Measurements from ENCODE around the gene GFRAL.

The GFRAL gene

GRCh38 chr6:55320696-55321086 is 6.6 kb upstream of the GFRAL start:
- H3K27me3 ChIP-seq (ENCODE audit: control insufficient read depth, low read length): no peaks in the 10 kb centered on the region

GRCh38 chr6:55377150-55377549 is 49.9 kb downstream of the GFRAL start:
- TF ChIP-seq CTCF (IDR thresholded peaks at IDR 0.05; ENCODE audit: low read depth, low read length, poor library complexity, severe bottlenecking) (no peak), EZH2phosphoT487 (IDR thresholded peaks at IDR 0.05; ENCODE audit: borderline replicate concordance, low read length) (no peak)
- Histone ChIP-seq H4K20me1 (ENCODE audit: control insufficient read depth, insufficient read depth, low read depth, low read length) (no peaks in the 10 kb centered on the region), H3K4me1 (ENCODE audit: control insufficient read depth, low read length) (no peaks in the 10 kb centered on the region), H3K9me2 (replicated peaks; ENCODE audit: control insufficient read depth, low read length) (no peaks in the 10 kb centered on the region), H3K4me2 (ENCODE audit: low read length) (no peak overlapping the region), H3K27me3 (ENCODE audit: control insufficient read depth, low read length) (no peaks in the 10 kb centered on the region), H3K27ac (ENCODE audit: low read depth, low read length) (no peak overlapping the region), H3K4me3 (ENCODE audit: low read length) (no peak overlapping the region), H3K9me3 (ENCODE audit: control insufficient read depth, insufficient read depth, low read length) (no peaks in the 10 kb centered on the region), H3F3A (ENCODE audit: control insufficient read depth, insufficient read depth) (no peaks in the 10 kb centered on the region), H3K36me3 (ENCODE audit: control insufficient read depth, low read length) (no peaks in the 10 kb centered on the region), H3K79me2 (ENCODE audit: control insufficient read depth, low read length) (no peaks in the 10 kb centered on the region)

More at GRCh38 chr6:55320696-55321086, 6.6 kb upstream of the GFRAL start:
- H3K4me3 ChIP-seq (ENCODE audit: low read length): no peak overlapping the region
- H4K20me1 ChIP-seq (ENCODE audit: control insufficient read depth, insufficient read depth, low read depth, low read length): no peaks in the 10 kb centered on the region
- no peak for TF ChIP-seq EZH2phosphoT487 (IDR thresholded peaks at IDR 0.05; ENCODE audit: borderline replicate concordance, low read length)
- no peak for TF ChIP-seq CTCF (IDR thresholded peaks at IDR 0.05; ENCODE audit: low read depth, low read length, poor library complexity, severe bottlenecking)
- no peak overlapping the region for H3K4me2 ChIP-seq (ENCODE audit: low read length)
- H3K36me3 ChIP-seq (ENCODE audit: control insufficient read depth, low read length): no peaks in the 10 kb centered on the region
- H3K9me2 ChIP-seq (replicated peaks; ENCODE audit: control insufficient read depth, low read length): no peaks in the 10 kb centered on the region
- no peak overlapping the region for H3K27ac ChIP-seq (ENCODE audit: low read depth, low read length)
- no peaks in the 10 kb centered on the region for H3K79me2 ChIP-seq (ENCODE audit: control insufficient read depth, low read length)
- H3K4me1 ChIP-seq (ENCODE audit: control insufficient read depth, low read length): no peaks in the 10 kb centered on the region
- H3K9me3 ChIP-seq (ENCODE audit: control insufficient read depth, insufficient read depth, low read length): no peaks in the 10 kb centered on the region
- no peaks in the 10 kb centered on the region for H3F3A ChIP-seq (ENCODE audit: control insufficient read depth, insufficient read depth)

GRCh38 chr6:55379471-55379870 is 52.2 kb downstream of the GFRAL start:
- no peak overlapping the region for H3K4me3 ChIP-seq (ENCODE audit: low read length)
- no peaks in the 10 kb centered on the region for H3K79me2 ChIP-seq (ENCODE audit: control insufficient read depth, low read length)
- H3K9me3 ChIP-seq (ENCODE audit: control insufficient read depth, insufficient read depth, low read length): no peaks in the 10 kb centered on the region
- H3K27me3 ChIP-seq (ENCODE audit: control insufficient read depth, low read length): no peaks in the 10 kb centered on the region
- H4K20me1 ChIP-seq (ENCODE audit: control insufficient read depth, insufficient read depth, low read depth, low read length): no peaks in the 10 kb centered on the region
- no peaks in the 10 kb centered on the region for H3K9me2 ChIP-seq (replicated peaks; ENCODE audit: control insufficient read depth, low read length)
- no peak overlapping the region for H3K27ac ChIP-seq (ENCODE audit: low read depth, low read length)
- no peak overlapping the region for H3K4me2 ChIP-seq (ENCODE audit: low read length)
- no peak for TF ChIP-seq CTCF (IDR thresholded peaks at IDR 0.05; ENCODE audit: low read depth, low read length, poor library complexity, severe bottlenecking)
- TF ChIP-seq EZH2phosphoT487 (IDR thresholded peaks at IDR 0.05; ENCODE audit: borderline replicate concordance, low read length): no peak
- H3K4me1 ChIP-seq (ENCODE audit: control insufficient read depth, low read length): no peaks in the 10 kb centered on the region
- no peaks in the 10 kb centered on the region for H3F3A ChIP-seq (ENCODE audit: control insufficient read depth, insufficient read depth)
- H3K36me3 ChIP-seq (ENCODE audit: control insufficient read depth, low read length): no peaks in the 10 kb centered on the region

GRCh38 chr6:55379895-55380294 is 52.6 kb downstream of the GFRAL start:
- no peaks in the 10 kb centered on the region for H3K79me2 ChIP-seq (ENCODE audit: control insufficient read depth, low read length)
- H3K9me2 ChIP-seq (replicated peaks; ENCODE audit: control insufficient read depth, low read length): no peaks in the 10 kb centered on the region
- H3K27ac ChIP-seq (ENCODE audit: low read depth, low read length): no peak overlapping the region
- no peaks in the 10 kb centered on the region for H3F3A ChIP-seq (ENCODE audit: control insufficient read depth, insufficient read depth)
- no peaks in the 10 kb centered on the region for H3K27me3 ChIP-seq (ENCODE audit: control insufficient read depth, low read length)
- H4K20me1 ChIP-seq (ENCODE audit: control insufficient read depth, insufficient read depth, low read depth, low read length): no peaks in the 10 kb centered on the region
- H3K4me3 ChIP-seq (ENCODE audit: low read length): no peak overlapping the region
- H3K9me3 ChIP-seq (ENCODE audit: control insufficient read depth, insufficient read depth, low read length): no peaks in the 10 kb centered on the region
- TF ChIP-seq EZH2phosphoT487 (IDR thresholded peaks at IDR 0.05; ENCODE audit: borderline replicate concordance, low read length) (no peak), CTCF (IDR thresholded peaks at IDR 0.05; ENCODE audit: low read depth, low read length, poor library complexity, severe bottlenecking) (no peak)
- no peak overlapping the region for H3K4me2 ChIP-seq (ENCODE audit: low read length)
- no peaks in the 10 kb centered on the region for H3K36me3 ChIP-seq (ENCODE audit: control insufficient read depth, low read length)
- H3K4me1 ChIP-seq (ENCODE audit: control insufficient read depth, low read length): no peaks in the 10 kb centered on the region

Measured in DOHH2 (cell line).